GM12892 (cell line): ENCODE data around the gene MXD4.

Experiments used
- POLR2A ChIP-seq: IDR thresholded peaks from 2 replicates; pipeline ENCODE4 v1.6.1; 2011; ENCODE audit warnings: low read depth, low read length, control low read depth
- POLR2AphosphoS5 ChIP-seq: IDR thresholded peaks from 2 replicates; pipeline ENCODE4 v1.6.1; 2011; ENCODE audit warnings: low read depth, low read length, control low read depth
- TAF1 ChIP-seq: IDR thresholded peaks from 2 replicates; pipeline ENCODE4 v1.6.1; 2011; ENCODE audit warnings: low read depth, mild to moderate bottlenecking, control low read depth, low read length, borderline replicate concordance

- TF ChIP-seq POLR2AphosphoS5 (no peak), POLR2A (no peak), TAF1 (no peak)
Observed at GRCh38 chr4:2303686-2304320, 41.9 kb upstream of the MXD4 start.
